HepG2 (cell line): ENCODE measurements around the gene SLC1A3. TPM values are rescaled to one million over a fixed set of nuclear protein-coding genes. Genes with fewer than 3 reads are reported as not detected.

Experiments
- ATAC-seq: fragments of 200-7000 bp; cut with Tn5 transposase; 3 replicates; pipeline ENCODE4 v1.9.1; 2020; ENCODE audit warnings: mild to moderate bottlenecking, moderate library complexity
- BruUV-seq: library from RNA; stranded (reverse); fragments of 400-500 nt; replicated peaks from 2 replicates; lab custom pipeline; 2021; lab: Mats Ljungman, UMichigan
- CTCF ChIA-PET: fragments of 300-600 bp; formaldehyde crosslinking; extraction: SDS; loops from one replicate; lab custom pipeline; 2021; ENCODE audit warnings: low total read pairs, inconsistent platforms, low intra/inter-chr PET ratio; lab: Yijun Ruan, JAX
- POLR2A ChIA-PET: fragments of 350-600 bp; sonication (Branson Sonifier 250); formaldehyde crosslinking; loops from one replicate; lab custom pipeline; 2020; ENCODE audit warnings: antibody characterized with exemption, inconsistent platforms; lab: Yijun Ruan, JAX
- DNase-seq: peaks from one replicate; pipeline ENCODE4 v3.0.0-alpha.2; 2015; ENCODE audit warnings: low spot score
- FAIRE-seq: peaks from 3 replicates; lab custom pipeline; 2011; peaks lifted over from hg19 to GRCh38; lab: Jason Lieb, UNC
- H2AFZ ChIP-seq: one replicate; pipeline ENCODE4 v1.6.1; 2011; ENCODE audit warnings: low read length, inconsistent platforms
- H3K27ac ChIP-seq: fragments of 300-600 bp; 3 replicates; pipeline ENCODE4 v1.8.0; 2011; ENCODE audit warnings: mixed run types, mild to moderate bottlenecking, mixed read lengths, low read length, inconsistent platforms; ENCODE audit not compliant: insufficient read depth; ENCODE audit errors: extremely low read length
- H3K27me3 ChIP-seq, 2 experiments: fragments of 200-600 bp in 1 of 2; 2 replicates in 1 of 2; 3 replicates in 1 of 2; pipeline versions ENCODE4 v1.6.0 to v1.8.0; 2011; ENCODE audit warnings: low read length in 2 of 2, mild to moderate bottlenecking in 2 of 2, moderate library complexity in 2 of 2, inconsistent platforms in 1 of 2; ENCODE audit not compliant: insufficient read depth in 2 of 2, control insufficient read depth in 1 of 2
- H3K36me3 ChIP-seq, 2 experiments: fragments of 200-600 bp in 1 of 2; replicated peaks in 1 of 2; 2 replicates in 1 of 2; 3 replicates in 1 of 2; pipeline versions ENCODE4 v1.5.1 to v1.8.0; 2011; ENCODE audit warnings: low read length in 2 of 2, inconsistent platforms in 1 of 2; ENCODE audit not compliant: insufficient read depth in 2 of 2, control insufficient read depth in 1 of 2
- H3K4me1 ChIP-seq: 2 replicates; pipeline ENCODE4 v1.5.1; 2012; ENCODE audit warnings: low read length, inconsistent platforms; ENCODE audit not compliant: insufficient read depth
- H3K4me2 ChIP-seq: 2 replicates; pipeline ENCODE4 v1.6.0; 2011; ENCODE audit warnings: low read depth, low read length, inconsistent platforms
- H3K4me3 ChIP-seq, 3 experiments: fragments of 200-600 bp in 1 of 3; sonication (generic), shearing (Covaris generic) in 1 of 3; replicated peaks in 1 of 3; 2 replicates each; pipeline ENCODE4 v1.5.1; 2011 to 2016; ENCODE audit warnings: low read length in 3 of 3, inconsistent platforms in 2 of 3, low read depth in 2 of 3, mild to moderate bottlenecking in 2 of 3, control low read depth in 1 of 3, mixed read lengths in 1 of 3; ENCODE audit not compliant: insufficient read depth in 1 of 3
- H3K79me2 ChIP-seq: one replicate; pipeline ENCODE4 v1.6.1; 2011; ENCODE audit warnings: low read length, inconsistent platforms; ENCODE audit not compliant: insufficient read depth
- H3K9ac ChIP-seq: 2 replicates; pipeline ENCODE4 v1.6.0; 2011; ENCODE audit warnings: mild to moderate bottlenecking, low read depth, low read length, inconsistent platforms; ENCODE audit not compliant: insufficient read depth
- H3K9me3 ChIP-seq: 2 replicates; pipeline ENCODE4 v1.5.1; 2012; ENCODE audit warnings: mild to moderate bottlenecking, low read length
- H4K20me1 ChIP-seq: 2 replicates; pipeline ENCODE4 v1.6.0; 2011; ENCODE audit warnings: inconsistent platforms, mild to moderate bottlenecking, low read length, moderate library complexity; ENCODE audit not compliant: insufficient read depth
- CBX5 ChIP-seq: sonication (generic); formaldehyde crosslinking; IDR thresholded peaks from 2 replicates; pipeline ENCODE4 v1.4.0; 2020; ENCODE audit warnings: missing genetic modification reagents, borderline replicate concordance
- FOXP1 ChIP-seq, 2 experiments: fragments of 450-650 bp in 1 of 2; IDR thresholded peaks; 2 replicates each; pipeline ENCODE4 v1.6.1; 2017 to 2018; ENCODE audit warnings: antibody characterized with exemption in 1 of 2
- IRX3 ChIP-seq: sonication (generic); formaldehyde crosslinking; IDR thresholded peaks from 2 replicates; pipeline ENCODE4 v1.8.1; 2023; ENCODE audit warnings: mild to moderate bottlenecking, low read depth, missing genetic modification reagents, borderline replicate concordance
- KDM4B ChIP-seq: sonication (generic); formaldehyde crosslinking; IDR thresholded peaks from 2 replicates; pipeline ENCODE4 v1.4.0; 2020; ENCODE audit warnings: missing genetic modification reagents
- PHF20 ChIP-seq: sonication (generic); formaldehyde crosslinking; IDR thresholded peaks from 2 replicates; pipeline ENCODE4 v1.5.0; 2020; ENCODE audit warnings: mild to moderate bottlenecking, missing genetic modification reagents
- SMC3 ChIP-seq: IDR thresholded peaks from 2 replicates; pipeline ENCODE4 v1.6.1; 2011; ENCODE audit warnings: low read length, improper control_type of control experiment
- SNAI1 ChIP-seq: sonication (generic); formaldehyde crosslinking; IDR thresholded peaks from 2 replicates; pipeline ENCODE4 v1.5.0; 2020; ENCODE audit warnings: mild to moderate bottlenecking, missing genetic modification reagents, borderline replicate concordance
- STAG1 ChIP-seq: sonication (generic); formaldehyde crosslinking; IDR thresholded peaks from 2 replicates; pipeline ENCODE4 v1.4.0; 2020; ENCODE audit warnings: missing genetic modification reagents
- TSC22D2 ChIP-seq: sonication (generic); formaldehyde crosslinking; IDR thresholded peaks from 2 replicates; pipeline ENCODE4 v1.5.1; 2020; ENCODE audit warnings: missing genetic modification reagents, mild to moderate bottlenecking, borderline replicate concordance
- ZNF747 ChIP-seq: sonication (generic); formaldehyde crosslinking; IDR thresholded peaks from 2 replicates; pipeline ENCODE4 v1.8.1; 2023; ENCODE audit warnings: missing genetic modification reagents, mild to moderate bottlenecking, borderline replicate concordance
- ZSCAN12 ChIP-seq: sonication (generic); formaldehyde crosslinking; IDR thresholded peaks from 2 replicates; pipeline ENCODE4 v1.9.0; 2021; ENCODE audit warnings: mild to moderate bottlenecking, missing genetic modification reagents
- in situ Hi-C: cut with HindIII; loops from 2 replicates; pipeline ENCODE4 v1.10.0; 2017; ENCODE audit warnings: low pct_unique_long_range_greater_than_20kb; ENCODE audit not compliant: extremely low pct_ligation_motif_present
- intact Hi-C: fragments of 100-400 bp; cut with micrococcal nuclease; formaldehyde crosslinking; loops from one replicate; pipeline ENCODE4 v1.10.0; 2022; ENCODE audit not compliant: unreplicated experiment
- polyA plus RNA-seq, 8 experiments: library from polyadenylated mRNA; depleted of rRNA in 3 of 8; stranded (reverse) in 7 of 8; unstranded in 1 of 8; fragments of >200 nt; fragmentation: Illumina TruSeq in 4 of 8; extraction: Trizol in 4 of 8; gene quantifications; 2 replicates each; pipeline versions ENCODE4 v1.2.1 to v1.2.3, GENCODE V29; 2011 to 2016; ENCODE audit warnings: low read depth in 4 of 8, missing spikeins in 1 of 8, mixed read lengths in 1 of 8; ENCODE audit not compliant: insufficient read depth in 1 of 8
- total RNA-seq, 5 experiments: library from RNA; depleted of rRNA; stranded (reverse); fragments of >200 nt; fragmentation: Illumina TruSeq; extraction: Trizol; gene quantifications; 2 replicates each; pipeline ENCODE4 v1.2.3, GENCODE V29; 2016; ENCODE audit warnings: low read depth in 1 of 5
- TF ChIP-seq, protein P1 (sequence below): sonication (generic); formaldehyde crosslinking; IDR thresholded peaks from 2 replicates; pipeline ENCODE4 v1.5.0; 2020; ENCODE audit warnings: mild to moderate bottlenecking, missing genetic modification reagents, moderate library complexity
- TF ChIP-seq, protein P2 (sequence below): sonication (generic); formaldehyde crosslinking; IDR thresholded peaks from 2 replicates; pipeline ENCODE4 v1.4.0; 2020; ENCODE audit warnings: missing genetic modification reagents

The SLC1A3 gene
- total and polyA plus RNA-seq, 2 of the 13 experiments (the other 11 are each of a cell fraction or from before 2014, with no cell fraction given): 0.09 TPM; not detected in 1

GRCh38 chr5:36734422-36734821 is 128.0 kb downstream of the SLC1A3 start (continued):
- TF ChIP-seq KDM4B (CRISPR knock-in tag): no peak
- TF ChIP-seq CBX5 (CRISPR knock-in tag): no peak
- no peak for TF ChIP-seq IRX3 (CRISPR knock-in tag)
- TF ChIP-seq, protein P1, sequence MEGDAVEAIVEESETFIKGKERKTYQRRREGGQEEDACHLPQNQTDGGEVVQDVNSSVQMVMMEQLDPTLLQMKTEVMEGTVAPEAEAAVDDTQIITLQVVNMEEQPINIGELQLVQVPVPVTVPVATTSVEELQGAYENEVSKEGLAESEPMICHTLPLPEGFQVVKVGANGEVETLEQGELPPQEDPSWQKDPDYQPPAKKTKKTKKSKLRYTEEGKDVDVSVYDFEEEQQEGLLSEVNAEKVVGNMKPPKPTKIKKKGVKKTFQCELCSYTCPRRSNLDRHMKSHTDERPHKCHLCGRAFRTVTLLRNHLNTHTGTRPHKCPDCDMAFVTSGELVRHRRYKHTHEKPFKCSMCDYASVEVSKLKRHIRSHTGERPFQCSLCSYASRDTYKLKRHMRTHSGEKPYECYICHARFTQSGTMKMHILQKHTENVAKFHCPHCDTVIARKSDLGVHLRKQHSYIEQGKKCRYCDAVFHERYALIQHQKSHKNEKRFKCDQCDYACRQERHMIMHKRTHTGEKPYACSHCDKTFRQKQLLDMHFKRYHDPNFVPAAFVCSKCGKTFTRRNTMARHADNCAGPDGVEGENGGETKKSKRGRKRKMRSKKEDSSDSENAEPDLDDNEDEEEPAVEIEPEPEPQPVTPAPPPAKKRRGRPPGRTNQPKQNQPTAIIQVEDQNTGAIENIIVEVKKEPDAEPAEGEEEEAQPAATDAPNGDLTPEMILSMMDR (CRISPR knock-in tag): peak; percentile 54
- TF ChIP-seq FOXP1 (IDR thresholded peaks at IDR 0.05): no peak
- no peak for TF ChIP-seq FOXP1 (CRISPR knock-in tag; IDR thresholded peaks at IDR 0.05)
- TF ChIP-seq STAG1 (CRISPR knock-in tag): peak; percentile 55
- TF ChIP-seq ZNF747 (CRISPR knock-in tag): no peak
- TF ChIP-seq PHF20: no peak
- peak; percentile 10; the same call in 1 of the 2 replicates for TF ChIP-seq SMC3
- TF ChIP-seq, all 625 proteins: peak for 3

- Histone ChIP-seq H3K9me3 (no peaks in the 10 kb centered on the region), H3K27me3 (no peaks in the 10 kb centered on the region; a peak in 1 of 5 replicates), H3K4me3 (no peak overlapping the region), H4K20me1 (no peaks in the 10 kb centered on the region), H3K36me3 (no peaks in the 10 kb centered on the region), H3K4me2 (no peak overlapping the region), H3K27ac (no peak overlapping the region), H3K79me2 (no peaks in the 10 kb centered on the region)
- ATAC-seq: no peak
- DNase-seq: no peak
- intact Hi-C loops (no loop called here), in situ Hi-C loops (loop anchor here (5.0 to 10.0 kb wide), 2 partner anchors 136 to 269 kb away; no protein-coding TSS in a partner anchor)
- BruUV-seq: no TSS peak
- FAIRE-seq: no peak
- POLR2A ChIA-PET: no interaction called here
- CTCF ChIA-PET: no interaction called here
- TF ChIP-seq ZSCAN12 (CRISPR knock-in tag) (no peak), SNAI1 (CRISPR knock-in tag) (no peak), TSC22D2 (CRISPR knock-in tag) (no peak)
- TF ChIP-seq, protein P2, sequence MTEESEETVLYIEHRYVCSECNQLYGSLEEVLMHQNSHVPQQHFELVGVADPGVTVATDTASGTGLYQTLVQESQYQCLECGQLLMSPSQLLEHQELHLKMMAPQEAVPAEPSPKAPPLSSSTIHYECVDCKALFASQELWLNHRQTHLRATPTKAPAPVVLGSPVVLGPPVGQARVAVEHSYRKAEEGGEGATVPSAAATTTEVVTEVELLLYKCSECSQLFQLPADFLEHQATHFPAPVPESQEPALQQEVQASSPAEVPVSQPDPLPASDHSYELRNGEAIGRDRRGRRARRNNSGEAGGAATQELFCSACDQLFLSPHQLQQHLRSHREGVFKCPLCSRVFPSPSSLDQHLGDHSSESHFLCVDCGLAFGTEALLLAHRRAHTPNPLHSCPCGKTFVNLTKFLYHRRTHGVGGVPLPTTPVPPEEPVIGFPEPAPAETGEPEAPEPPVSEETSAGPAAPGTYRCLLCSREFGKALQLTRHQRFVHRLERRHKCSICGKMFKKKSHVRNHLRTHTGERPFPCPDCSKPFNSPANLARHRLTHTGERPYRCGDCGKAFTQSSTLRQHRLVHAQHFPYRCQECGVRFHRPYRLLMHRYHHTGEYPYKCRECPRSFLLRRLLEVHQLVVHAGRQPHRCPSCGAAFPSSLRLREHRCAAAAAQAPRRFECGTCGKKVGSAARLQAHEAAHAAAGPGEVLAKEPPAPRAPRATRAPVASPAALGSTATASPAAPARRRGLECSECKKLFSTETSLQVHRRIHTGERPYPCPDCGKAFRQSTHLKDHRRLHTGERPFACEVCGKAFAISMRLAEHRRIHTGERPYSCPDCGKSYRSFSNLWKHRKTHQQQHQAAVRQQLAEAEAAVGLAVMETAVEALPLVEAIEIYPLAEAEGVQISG (CRISPR knock-in tag): no peak
- TF ChIP-seq, all 625 proteins: peak for 0
- no peak overlapping the region for H3K9ac ChIP-seq
- no peak overlapping the region for H2AFZ ChIP-seq
- H3K4me1 ChIP-seq: no peaks in the 10 kb centered on the region
Measured at GRCh38 chr5:36735891-36736290, 129.5 kb downstream of the SLC1A3 start.
